Right lobe of liver (tissue), 4 donors: ENCODE results near the gene SLC25A26.

Experiments
- CTCF ChIP-seq, 4 donors: fragments of 200-600 bp in 3 of 4; fragments of 450-650 bp in 1 of 4; IDR thresholded peaks; one replicate each; pipeline versions ENCODE4 v1.5.1 to v1.8.0; 2016 to 2022; ENCODE audit warnings: antibody characterized with exemption in 4 of 4, mild to moderate bottlenecking in 2 of 4
- POLR2A ChIP-seq: fragments of 450-650 bp; IDR thresholded peaks from one replicate; pipeline ENCODE4 v1.6.1; 2017; ENCODE audit warnings: antibody characterized with exemption, mild to moderate bottlenecking
- donor health status: DM: no; HTN: no; CAD: no.
- donor health status: DM: no; HTN: no; CAD: no.
- donor health status: DM: no; HTN: yes; CAD: no.

GRCh38 chr3:66411474-66411873 is 190.7 kb downstream of the SLC25A26 start:
- TF ChIP-seq CTCF (IDR thresholded peaks at IDR 0.05) (no peak), POLR2A (no peak)
